Naive thymus-derived CD4-positive, alpha-beta T cell (primary cell): ENCODE measurements around the gene LYRM9. TPM values are rescaled to one million over a fixed set of nuclear protein-coding genes. Genes with fewer than 3 reads are reported as not detected.

Experiments used
- ATAC-seq: fragments of 150-1000 bp; cut with Tn5 transposase; 2 replicates; pipeline ENCODE4 v1.10.0; 2021; ENCODE audit warnings: mild to moderate bottlenecking, moderate library complexity
- CTCF ChIA-PET: fragments of 350-600 bp; sonication (Branson Sonifier 250); formaldehyde crosslinking; loops from one replicate; lab custom pipeline; 2021; ENCODE audit warnings: antibody characterized with exemption; lab: Charles Lee
- POLR2A ChIA-PET: fragments of 350-600 bp; sonication (Branson Sonifier 250); formaldehyde crosslinking; loops from one replicate; lab custom pipeline; 2021; ENCODE audit warnings: antibody characterized with exemption, inconsistent platforms; lab: Charles Lee
- DNase-seq, 9 donors: peaks; one replicate each; pipeline versions ENCODE4 v3.0.0 to v3.0.0-alpha.2; 2020 to 2022; ENCODE audit warnings: mixed read lengths in 1 of 9
- H3K27ac ChIP-seq: one replicate; pipeline ENCODE4 v1.7.0; 2013; ENCODE audit warnings: mild to moderate bottlenecking, low read depth, low read length, moderate library complexity
- H3K27me3 ChIP-seq, 2 donors: one replicate each; pipeline ENCODE4 v1.7.0; 2013; ENCODE audit warnings: low read length in 2 of 2, mild to moderate bottlenecking in 2 of 2, moderate library complexity in 2 of 2; ENCODE audit not compliant: control insufficient read depth in 2 of 2, insufficient read depth in 2 of 2
- H3K36me3 ChIP-seq, 3 experiments: 1 replicate in 2 of 3; 2 replicates in 1 of 3; pipeline ENCODE4 v1.7.0; 2013; ENCODE audit warnings: low read length in 3 of 3, mild to moderate bottlenecking in 3 of 3, moderate library complexity in 1 of 3; ENCODE audit not compliant: insufficient read depth in 3 of 3, control insufficient read depth in 2 of 3
- H3K4me1 ChIP-seq, 2 donors: one replicate each; pipeline ENCODE4 v1.7.0; 2013; ENCODE audit warnings: low read length in 2 of 2, mild to moderate bottlenecking in 2 of 2, moderate library complexity in 1 of 2; ENCODE audit not compliant: control insufficient read depth in 2 of 2, insufficient read depth in 2 of 2
- H3K4me3 ChIP-seq: 2 replicates; pipeline ENCODE4 v1.7.0; 2013; ENCODE audit warnings: mild to moderate bottlenecking, low read length
- H3K9me3 ChIP-seq, 3 experiments: 1 replicate in 2 of 3; 2 replicates in 1 of 3; pipeline ENCODE4 v1.7.0; 2013; ENCODE audit warnings: low read length in 3 of 3; ENCODE audit not compliant: control insufficient read depth in 2 of 3
- H3K27ac Mint-ChIP-seq, 9 donors: one replicate each; pipeline ENCODE4 v1.8.0; 2020 to 2022; ENCODE audit warnings: mixed read lengths in 9 of 9, mild to moderate bottlenecking in 8 of 9, moderate library complexity in 5 of 9, inconsistent platforms in 2 of 9
- H3K27me3 Mint-ChIP-seq, 5 donors: one replicate each; pipeline ENCODE4 v1.8.0; 2021 to 2022; ENCODE audit warnings: mixed read lengths in 5 of 5, mild to moderate bottlenecking in 1 of 5
- H3K36me3 Mint-ChIP-seq, 5 donors: one replicate each; pipeline ENCODE4 v1.8.0; 2020 to 2022; ENCODE audit warnings: mixed read lengths in 5 of 5, mild to moderate bottlenecking in 3 of 5, inconsistent platforms in 1 of 5
- H3K4me1 Mint-ChIP-seq, 7 donors: one replicate each; pipeline ENCODE4 v1.8.0; 2020 to 2022; ENCODE audit warnings: mixed read lengths in 7 of 7, mild to moderate bottlenecking in 3 of 7, inconsistent platforms in 1 of 7
- H3K4me3 Mint-ChIP-seq, 10 donors: one replicate each; pipeline ENCODE4 v1.8.0; 2020 to 2022; ENCODE audit warnings: mild to moderate bottlenecking in 10 of 10, mixed read lengths in 10 of 10, moderate library complexity in 6 of 10, inconsistent platforms in 2 of 10
- H3K9me3 Mint-ChIP-seq, 11 donors: one replicate each; pipeline ENCODE4 v1.8.0; 2020 to 2022; ENCODE audit warnings: mixed read lengths in 11 of 11, mild to moderate bottlenecking in 4 of 11, inconsistent platforms in 1 of 11, moderate library complexity in 1 of 11
- intact Hi-C, 2 donors: fragments of 100-400 bp; cut with micrococcal nuclease; formaldehyde crosslinking; loops; one replicate each; pipeline ENCODE4 v1.15.1; 2023
- polyA plus RNA-seq, 2 donors: library from polyadenylated mRNA; unstranded; fragments of 300-500 nt; fragmentation: Illumina TruSeq; gene quantifications; one replicate each; pipeline ENCODE4 v1.2.3, GENCODE V29; 2021
- total RNA-seq, 6 experiments: library from RNA in 5 of 6; stranded (reverse) in 5 of 6; gene quantifications; 1 replicate in 5 of 6; 2 replicates in 1 of 6; pipeline ENCODE4 v1.2.3 and lab custom pipeline; 2021 to 2026

Gene LYRM9
- total and polyA plus RNA-seq, 7 experiments from 2014 or later, result 4.2 to 33.0 (median 18.3) TPM

- no peaks in the 10 kb centered on the region for H3K27me3 ChIP-seq
- no peaks in the 10 kb centered on the region for H3K4me1 ChIP-seq
- H3K4me3 ChIP-seq, result no peak overlapping the region
- H3K27me3 Mint-ChIP-seq, result peaks cover 5 to 19% (median 12%) of the 10 kb centered on the region in 5 donors
- CTCF ChIA-PET, result no interaction called here
- no peak overlapping the region for H3K27ac ChIP-seq
- intact Hi-C loops, result no loop called here
- POLR2A ChIA-PET, result no interaction called here
- H3K4me3 Mint-ChIP-seq, result no peak overlapping the region
- peaks cover 0 to 2% (median 0%) of the 10 kb centered on the region in 7 donors for H3K4me1 Mint-ChIP-seq
- ATAC-seq (no peak), DNase-seq (no peak)
- no peaks in the 10 kb centered on the region for H3K9me3 ChIP-seq
- no peaks in the 10 kb centered on the region for H3K36me3 ChIP-seq
- peaks cover 0 to 8% (median 0%) of the 10 kb centered on the region in 11 donors for H3K9me3 Mint-ChIP-seq
- H3K36me3 Mint-ChIP-seq, result peaks cover 0 to 4% (median 0%) of the 10 kb centered on the region in 5 donors
- H3K27ac Mint-ChIP-seq, result no peak overlapping the region
Measured at GRCh38 chr17:27907976-27908558, 14.9 kb upstream of the LYRM9 start.

- no peak overlapping the region for H3K27ac Mint-ChIP-seq
Measured at GRCh38 chr17:27906623-27907022, 13.5 kb upstream of the LYRM9 start.

GRCh38 chr17:27906226-27906580 is 13.0 kb upstream of the LYRM9 start:
- Mint-ChIP-seq H3K27ac (no peak overlapping the region), H3K9me3 (peaks cover 0 to 8% (median 0%) of the 10 kb centered on the region in 11 donors), H3K4me3 (no peak overlapping the region), H3K27me3 (peaks cover 8 to 17% (median 12%) of the 10 kb centered on the region in 5 donors), H3K36me3 (peaks cover 0 to 4% (median 0%) of the 10 kb centered on the region in 5 donors), H3K4me1 (peaks cover 0 to 2% (median 0%) of the 10 kb centered on the region in 7 donors)
- ATAC-seq, result no peak
- H3K4me3 ChIP-seq, result no peak overlapping the region
- ChIA-PET CTCF (no interaction called here), POLR2A (no interaction called here)
- intact Hi-C loops, result no loop called here
- no peak overlapping the region for H3K27ac ChIP-seq
- DNase-seq, result no peak
- no peaks in the 10 kb centered on the region for H3K9me3 ChIP-seq
- H3K36me3 ChIP-seq, result no peaks in the 10 kb centered on the region
- H3K27me3 ChIP-seq, result no peaks in the 10 kb centered on the region
- H3K4me1 ChIP-seq, result no peaks in the 10 kb centered on the region

More at GRCh38 chr17:27906623-27907022, 13.5 kb upstream of the LYRM9 start:
- Histone ChIP-seq H3K9me3 (no peaks in the 10 kb centered on the region), H3K4me3 (no peak overlapping the region), H3K27ac (no peak overlapping the region), H3K27me3 (no peaks in the 10 kb centered on the region), H3K4me1 (no peaks in the 10 kb centered on the region), H3K36me3 (no peaks in the 10 kb centered on the region)
- DNase-seq, result no peak
- no peak overlapping the region for H3K4me3 Mint-ChIP-seq
- H3K36me3 Mint-ChIP-seq, result peaks cover 0 to 4% (median 0%) of the 10 kb centered on the region in 5 donors
- H3K9me3 Mint-ChIP-seq, result peaks cover 0 to 8% (median 0%) of the 10 kb centered on the region in 11 donors
- H3K4me1 Mint-ChIP-seq, result peaks cover 0 to 2% (median 0%) of the 10 kb centered on the region in 7 donors
- no peak for ATAC-seq
- intact Hi-C loops, result no loop called here
- H3K27me3 Mint-ChIP-seq, result peaks cover 8 to 17% (median 12%) of the 10 kb centered on the region in 5 donors
- CTCF ChIA-PET, result no interaction called here
- POLR2A ChIA-PET, result no interaction called here

GRCh38 chr17:27905447-27906225 is 12.5 kb upstream of the LYRM9 start:
- ChIA-PET CTCF (no interaction called here), POLR2A (no interaction called here)
- H3K4me1 Mint-ChIP-seq, result peaks cover 0 to 2% (median 0%) of the 10 kb centered on the region in 7 donors
- Histone ChIP-seq H3K27ac (no peak overlapping the region), H3K36me3 (no peaks in the 10 kb centered on the region), H3K4me3 (no peak overlapping the region), H3K4me1 (no peaks in the 10 kb centered on the region), H3K27me3 (no peaks in the 10 kb centered on the region), H3K9me3 (no peaks in the 10 kb centered on the region)
- no peak for ATAC-seq
- H3K9me3 Mint-ChIP-seq, result peaks cover 0 to 8% (median 0%) of the 10 kb centered on the region in 11 donors
- intact Hi-C loops, result no loop called here
- no peak overlapping the region for H3K4me3 Mint-ChIP-seq
- peaks cover 8 to 17% (median 12%) of the 10 kb centered on the region in 5 donors for H3K27me3 Mint-ChIP-seq
- H3K36me3 Mint-ChIP-seq, result peaks cover 0 to 4% (median 0%) of the 10 kb centered on the region in 5 donors
- H3K27ac Mint-ChIP-seq, result no peak overlapping the region
- no peak for DNase-seq

GRCh38 chr17:27904534-27905446 is 11.6 kb upstream of the LYRM9 start:
- DNase-seq (no peak), ATAC-seq (no peak)
- POLR2A ChIA-PET, result no interaction called here
- peaks cover 0 to 8% (median 0%) of the 10 kb centered on the region in 11 donors for H3K9me3 Mint-ChIP-seq
- intact Hi-C loops, result no loop called here
- H3K4me3 Mint-ChIP-seq, result no peak overlapping the region
- H3K9me3 ChIP-seq, result no peaks in the 10 kb centered on the region
- H3K27ac ChIP-seq, result no peak overlapping the region
- peaks cover 8 to 17% (median 12%) of the 10 kb centered on the region in 5 donors for H3K27me3 Mint-ChIP-seq
- H3K27ac Mint-ChIP-seq, result no peak overlapping the region
- no peaks in the 10 kb centered on the region for H3K27me3 ChIP-seq
- no peaks in the 10 kb centered on the region for H3K36me3 ChIP-seq
- H3K4me1 ChIP-seq, result no peaks in the 10 kb centered on the region
- H3K4me3 ChIP-seq, result no peak overlapping the region
- CTCF ChIA-PET, result no interaction called here
- H3K4me1 Mint-ChIP-seq, result peaks cover 0 to 2% (median 0%) of the 10 kb centered on the region in 7 donors
- H3K36me3 Mint-ChIP-seq, result peaks cover 0 to 4% (median 0%) of the 10 kb centered on the region in 5 donors

- CTCF ChIA-PET, result no interaction called here
- no peak for ATAC-seq
Measured at GRCh38 chr17:27904114-27904513, 10.9 kb upstream of the LYRM9 start.

More at GRCh38 chr17:27904114-27904513, 10.9 kb upstream of the LYRM9 start:
- Mint-ChIP-seq H3K4me1 (peaks cover 0 to 2% (median 0%) of the 10 kb centered on the region in 7 donors), H3K9me3 (peaks cover 0 to 8% (median 0%) of the 10 kb centered on the region in 11 donors), H3K27me3 (peaks cover 8 to 17% (median 12%) of the 10 kb centered on the region in 5 donors), H3K36me3 (peaks cover 0 to 4% (median 0%) of the 10 kb centered on the region in 5 donors), H3K27ac (no peak overlapping the region), H3K4me3 (no peak overlapping the region)
- no peaks in the 10 kb centered on the region for H3K4me1 ChIP-seq
- no peaks in the 10 kb centered on the region for H3K27me3 ChIP-seq
- POLR2A ChIA-PET, result no interaction called here
- DNase-seq, result no peak
- intact Hi-C loops, result no loop called here
- H3K36me3 ChIP-seq, result no peaks in the 10 kb centered on the region
- H3K9me3 ChIP-seq, result no peaks in the 10 kb centered on the region
- no peak overlapping the region for H3K27ac ChIP-seq
- no peak overlapping the region for H3K4me3 ChIP-seq
